CD4-positive, alpha-beta T cell (primary cell): ENCODE results near the gene CP. TPM values are rescaled to one million over a fixed set of nuclear protein-coding genes. Genes with fewer than 3 reads are reported as not detected.

Source experiments
- ATAC-seq: fragments of 200-7000 bp; cut with Tn5 transposase; one replicate; pipeline ENCODE4 v1.10.0; 2022; ENCODE audit warnings: mild to moderate bottlenecking; ENCODE audit not compliant: poor library complexity
- CTCF ChIA-PET: fragments of 350-600 bp; sonication (Branson Sonifier 250); formaldehyde crosslinking; loops from one replicate; lab custom pipeline; 2021; ENCODE audit warnings: antibody characterized with exemption, inconsistent platforms; lab: Charles Lee
- POLR2A ChIA-PET: fragments of 350-600 bp; sonication (Branson Sonifier 250); formaldehyde crosslinking; loops from one replicate; lab custom pipeline; 2021; ENCODE audit warnings: antibody characterized with exemption, inconsistent platforms; lab: Charles Lee
- DNase-seq, 14 experiments: peaks; one replicate each; pipeline ENCODE4 v3.0.0-alpha.2; 2013 to 2020; ENCODE audit warnings: mixed read lengths in 2 of 14
- H3K27ac ChIP-seq, 2 donors: one replicate each; pipeline versions ENCODE4 v1.5.1 to v1.7.0; 2013; ENCODE audit warnings: low read length in 2 of 2, low read depth in 1 of 2, mild to moderate bottlenecking in 1 of 2
- H3K27me3 ChIP-seq, 2 experiments: 1 replicate in 1 of 2; 2 replicates in 1 of 2; pipeline versions ENCODE4 v1.6.1 to v1.7.0; 2013; ENCODE audit warnings: low read length in 2 of 2, control low read depth in 1 of 2, mild to moderate bottlenecking in 1 of 2, moderate library complexity in 1 of 2; ENCODE audit not compliant: insufficient read depth in 2 of 2, control insufficient read depth in 1 of 2
- H3K36me3 ChIP-seq: one replicate; pipeline ENCODE4 v1.6.1; 2013; ENCODE audit warnings: low read length, control low read depth; ENCODE audit not compliant: insufficient read depth
- H3K4me1 ChIP-seq: one replicate; pipeline ENCODE4 v1.6.1; 2013; ENCODE audit warnings: low read length, control low read depth; ENCODE audit not compliant: insufficient read depth
- H3K4me3 ChIP-seq: one replicate; pipeline ENCODE4 v1.5.1; 2013; ENCODE audit warnings: mild to moderate bottlenecking, low read length, moderate library complexity
- H3K9me3 ChIP-seq, 2 experiments: 1 replicate in 1 of 2; 2 replicates in 1 of 2; pipeline versions ENCODE4 v1.6.1 to v1.7.0; 2013; ENCODE audit warnings: low read length in 2 of 2, mild to moderate bottlenecking in 2 of 2, control low read depth in 1 of 2, moderate library complexity in 1 of 2; ENCODE audit not compliant: control insufficient read depth in 1 of 2, insufficient read depth in 1 of 2
- H3K27ac Mint-ChIP-seq: one replicate; pipeline ENCODE4 v1.8.0; 2020; ENCODE audit warnings: mixed read lengths
- H3K27me3 Mint-ChIP-seq: one replicate; pipeline ENCODE4 v1.8.0; 2021; ENCODE audit warnings: mixed read lengths
- H3K36me3 Mint-ChIP-seq: one replicate; pipeline ENCODE4 v1.8.0; 2021; ENCODE audit warnings: low read depth, mixed read lengths
- H3K4me1 Mint-ChIP-seq: one replicate; pipeline ENCODE4 v1.8.0; 2021; ENCODE audit warnings: low read depth, mixed read lengths
- H3K4me3 Mint-ChIP-seq: one replicate; pipeline ENCODE4 v1.8.0; 2020; ENCODE audit warnings: mild to moderate bottlenecking, mixed read lengths
- H3K9me3 Mint-ChIP-seq: one replicate; pipeline ENCODE4 v1.8.0; 2020; ENCODE audit warnings: mixed read lengths
- intact Hi-C, 2 experiments: fragments of 100-400 bp; cut with DNase I in 1 of 2; cut with micrococcal nuclease in 1 of 2; formaldehyde crosslinking; loops; one replicate each; pipeline versions ENCODE4 v1.15.1 to v1.9.0; 2023 to 2025; cut with DNase I, micrococcal nuclease
- total RNA-seq, 174 experiments: library from RNA in 2 of 174; stranded (reverse) in 2 of 174; gene quantifications; one replicate each; pipeline ENCODE4 v1.2.3 and lab custom pipeline; 2021 to 2026
- TF ChIP-seq, protein P1 (sequence below): fragments of 200-600 bp; IDR thresholded peaks from one replicate; pipeline ENCODE4 v1.8.0; 2022; ENCODE audit warnings: antibody characterized with exemption, mild to moderate bottlenecking

The CP gene
- total RNA-seq, 2 experiments from 2014 or later: not detected

DNA sequence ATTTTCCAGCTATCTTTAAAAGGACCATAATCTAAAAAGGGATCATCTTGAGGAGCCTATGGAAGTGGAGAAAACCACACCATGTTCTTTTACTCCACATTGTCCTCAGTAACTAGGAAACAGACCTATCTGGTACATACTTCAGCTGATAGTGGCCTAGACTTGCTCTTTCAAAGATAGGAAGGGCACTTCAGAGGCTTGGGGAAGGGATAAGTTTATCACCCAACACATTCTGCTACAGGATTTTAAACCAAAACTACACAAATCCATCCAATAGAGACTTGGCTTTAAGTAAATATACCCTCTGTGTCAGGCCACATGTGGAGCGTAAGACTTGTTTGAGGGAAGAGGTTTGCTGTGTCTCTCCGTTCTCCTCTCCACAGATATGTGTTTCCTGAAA is 35.4 kb downstream of the CP start:
- no peaks in the 10 kb centered on the region for H3K4me1 ChIP-seq
- ChIA-PET CTCF (no interaction called here), POLR2A (no interaction called here)
- H3K9me3 ChIP-seq: no peaks in the 10 kb centered on the region
- no peaks in the 10 kb centered on the region for H3K36me3 ChIP-seq
- H3K4me3 Mint-ChIP-seq: no peak overlapping the region
- ATAC-seq (no peak), DNase-seq (no peak)
- H3K36me3 Mint-ChIP-seq: no peaks in the 10 kb centered on the region
- no peaks in the 10 kb centered on the region for H3K27me3 ChIP-seq
- no peak overlapping the region for H3K27ac ChIP-seq
- H3K4me3 ChIP-seq: no peak overlapping the region
- no peaks in the 10 kb centered on the region for H3K9me3 Mint-ChIP-seq
- no peaks in the 10 kb centered on the region for H3K4me1 Mint-ChIP-seq
- H3K27ac Mint-ChIP-seq: no peak overlapping the region
- H3K27me3 Mint-ChIP-seq: peaks cover 5% of the 10 kb centered on the region
- TF ChIP-seq, protein P1, sequence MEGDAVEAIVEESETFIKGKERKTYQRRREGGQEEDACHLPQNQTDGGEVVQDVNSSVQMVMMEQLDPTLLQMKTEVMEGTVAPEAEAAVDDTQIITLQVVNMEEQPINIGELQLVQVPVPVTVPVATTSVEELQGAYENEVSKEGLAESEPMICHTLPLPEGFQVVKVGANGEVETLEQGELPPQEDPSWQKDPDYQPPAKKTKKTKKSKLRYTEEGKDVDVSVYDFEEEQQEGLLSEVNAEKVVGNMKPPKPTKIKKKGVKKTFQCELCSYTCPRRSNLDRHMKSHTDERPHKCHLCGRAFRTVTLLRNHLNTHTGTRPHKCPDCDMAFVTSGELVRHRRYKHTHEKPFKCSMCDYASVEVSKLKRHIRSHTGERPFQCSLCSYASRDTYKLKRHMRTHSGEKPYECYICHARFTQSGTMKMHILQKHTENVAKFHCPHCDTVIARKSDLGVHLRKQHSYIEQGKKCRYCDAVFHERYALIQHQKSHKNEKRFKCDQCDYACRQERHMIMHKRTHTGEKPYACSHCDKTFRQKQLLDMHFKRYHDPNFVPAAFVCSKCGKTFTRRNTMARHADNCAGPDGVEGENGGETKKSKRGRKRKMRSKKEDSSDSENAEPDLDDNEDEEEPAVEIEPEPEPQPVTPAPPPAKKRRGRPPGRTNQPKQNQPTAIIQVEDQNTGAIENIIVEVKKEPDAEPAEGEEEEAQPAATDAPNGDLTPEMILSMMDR: no peak
- intact Hi-C loops: no loop called here

DNA sequence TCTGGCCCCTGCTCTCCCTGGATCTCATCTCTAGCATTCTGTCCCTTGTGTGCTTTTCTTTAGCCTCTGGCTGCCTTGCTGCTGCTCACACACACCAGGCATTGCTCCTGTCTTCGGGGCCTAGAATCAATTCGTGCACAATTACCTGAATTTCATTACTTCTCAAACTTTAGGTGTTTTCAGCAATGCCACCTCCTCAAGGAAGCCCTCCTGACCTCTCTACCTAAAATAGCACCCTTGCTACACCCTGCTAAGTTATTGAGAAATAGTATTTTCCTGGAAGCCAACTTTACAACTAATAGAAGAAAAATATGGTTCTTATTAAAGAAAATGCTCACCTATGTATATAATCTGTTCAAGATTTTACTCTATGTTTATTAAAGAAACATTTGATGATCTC is 40.4 kb downstream of the CP start:
- Mint-ChIP-seq H3K4me1 (no peaks in the 10 kb centered on the region), H3K27me3 (no peaks in the 10 kb centered on the region), H3K27ac (no peak overlapping the region), H3K36me3 (peaks cover 15% of the 10 kb centered on the region), H3K4me3 (no peak overlapping the region), H3K9me3 (no peaks in the 10 kb centered on the region)
- H3K27ac ChIP-seq: no peak overlapping the region
- H3K27me3 ChIP-seq: no peaks in the 10 kb centered on the region
- intact Hi-C loops: no loop called here
- ChIA-PET POLR2A (interaction anchor here (0.6 kb wide), 1 partner anchor 12 kb away, joined by 4 read pairs; no protein-coding TSS in a partner anchor), CTCF (no interaction called here)
- no peaks in the 10 kb centered on the region for H3K9me3 ChIP-seq
- no peaks in the 10 kb centered on the region for H3K4me1 ChIP-seq
- no peak overlapping the region for H3K4me3 ChIP-seq
- TF ChIP-seq, protein P1: no peak
- H3K36me3 ChIP-seq: peaks cover 3% of the 10 kb centered on the region
- DNase-seq: no peak
- ATAC-seq: no peak

DNA sequence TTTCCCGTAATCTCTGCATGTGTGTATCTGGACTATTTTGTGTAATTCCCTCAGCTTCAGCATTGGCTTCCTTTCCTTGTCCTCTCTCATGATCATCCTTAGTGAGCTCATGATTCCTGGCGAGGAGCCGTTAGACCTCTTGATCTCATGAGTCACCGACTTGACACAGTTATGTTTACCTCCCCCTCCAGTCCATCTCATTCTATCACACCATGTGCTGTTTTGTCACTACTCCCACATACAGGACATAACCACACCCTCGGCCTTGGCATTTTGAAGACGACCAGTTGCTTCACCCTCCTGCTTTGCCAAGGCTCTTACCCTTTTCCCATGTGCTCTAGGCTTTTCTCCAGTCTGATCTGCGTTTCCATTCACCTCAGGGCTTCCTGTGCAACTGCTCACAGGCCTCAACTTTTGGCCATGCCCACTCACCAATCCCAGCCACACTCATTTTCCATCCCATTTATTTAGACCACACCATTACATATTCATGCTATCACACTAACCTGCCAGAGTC is 41.5 kb downstream of the CP start:
- H3K9me3 Mint-ChIP-seq: no peaks in the 10 kb centered on the region
- TF ChIP-seq, protein P1: no peak
- peaks cover 3% of the 10 kb centered on the region for H3K36me3 ChIP-seq
- no peak overlapping the region for H3K27ac Mint-ChIP-seq
- no peak overlapping the region for H3K4me3 Mint-ChIP-seq
- no peaks in the 10 kb centered on the region for H3K27me3 Mint-ChIP-seq
- H3K4me1 ChIP-seq: no peaks in the 10 kb centered on the region
- no peak for ATAC-seq
- no peaks in the 10 kb centered on the region for H3K27me3 ChIP-seq
- peaks cover 25% of the 10 kb centered on the region for H3K36me3 Mint-ChIP-seq
- CTCF ChIA-PET: interaction anchor here (0.7 kb wide), 1 partner anchor 64 kb away, joined by 3 read pairs; no protein-coding TSS in a partner anchor
- H3K27ac ChIP-seq: no peak overlapping the region
- H3K4me1 Mint-ChIP-seq: no peaks in the 10 kb centered on the region
- DNase-seq: peak in 1 of 14 experiments; percentile 6
- no peaks in the 10 kb centered on the region for H3K9me3 ChIP-seq
- no peak overlapping the region for H3K4me3 ChIP-seq
- POLR2A ChIA-PET: no interaction called here
- intact Hi-C loops: no loop called here
